ENCODE data around the gene DCXR.

- TF ChIP-seq SPI1 (IDR thresholded peaks at IDR 0.05; ENCODE audit: low read depth, low read length) (no peak), POLR2A (IDR thresholded peaks at IDR 0.05; ENCODE audit: low read depth, low read length) (no peak)
These were observed 2.0 kb downstream of the DCXR start for GRCh38 chr17:82035488-82035887.
